Activated effector memory CD4-positive, alpha-beta T cell treated with anti-CD3 and anti-CD28 coated beads, Interleukin-2, amount 50 U/mL, for 16 hours (primary cell): ENCODE data around the gene CFAP77.

Experiments
- DNase-seq: peaks from one replicate; pipeline ENCODE4 v3.0.0-alpha.2; 2020

The CFAP77 gene

GRCh38 chr9:132609829-132610228 is 199.8 kb downstream of the CFAP77 start:
- DNase-seq: no peak

- DNase-seq: no peak
Observed at GRCh38 chr9:132610661-132611060, 200.7 kb downstream of the CFAP77 start.

GRCh38 chr9:132614324-132614723 is 204.3 kb downstream of the CFAP77 start:
- DNase-seq: no peak

GRCh38 chr9:132615774-132616173 is 205.8 kb downstream of the CFAP77 start:
- no peak for DNase-seq

GRCh38 chr9:132616725-132617124 is 206.7 kb downstream of the CFAP77 start:
- DNase-seq: no peak

GRCh38 chr9:132622159-132622558 is 212.1 kb downstream of the CFAP77 start:
- DNase-seq: no peak
